ENCODE measurements around the gene LDHAL6B.

Gene LDHAL6B

GRCh38 chr15:59255680-59256336 lies 49.2 kb downstream of the LDHAL6B start:
- no peak for DNase-seq

- no peak for DNase-seq
Observed at GRCh38 chr15:59256482-59256881, 49.8 kb downstream of the LDHAL6B start.

- DNase-seq, result no peak
Observed at GRCh38 chr15:59257140-59257539, 50.5 kb downstream of the LDHAL6B start.
